Prostate gland (tissue), 2 donors: ENCODE data around the gene SGO2. TPM values are rescaled to one million over a fixed set of nuclear protein-coding genes. Genes with fewer than 3 reads are reported as not detected.

ENCODE experiments used
- DNase-seq: peaks from one replicate; pipeline ENCODE4 v3.0.0-alpha.2; 2019; ENCODE audit warnings: low spot score
- H3K27ac ChIP-seq, 2 donors: fragments of 200-600 bp; sonication (generic); 2 replicates each; pipeline ENCODE4 v1.5.1; 2017 to 2019
- H3K27me3 ChIP-seq: fragments of 200-600 bp; sonication (generic); replicated peaks from 2 replicates; pipeline ENCODE4 v1.5.1; 2019; ENCODE audit not compliant: insufficient read depth
- H3K36me3 ChIP-seq, 2 donors: fragments of 200-600 bp; sonication (generic); 1 replicate in 1 of 2; 2 replicates in 1 of 2; pipeline versions ENCODE4 v1.5.1 to v1.8.1; 2017 to 2019
- H3K4me1 ChIP-seq: fragments of 200-600 bp; sonication (generic); replicated peaks from 2 replicates; pipeline ENCODE4 v1.5.1; 2019
- H3K4me3 ChIP-seq, 2 donors: fragments of 200-600 bp; sonication (generic); 2 replicates each; pipeline ENCODE4 v1.5.1; 2017 to 2019
- H3K9me3 ChIP-seq: fragments of 200-600 bp; sonication (generic); 2 replicates; pipeline ENCODE4 v1.5.1; 2017
- CTCF ChIP-seq, 4 experiments: fragments of 200-600 bp in 2 of 4; fragments of 450-650 bp in 2 of 4; sonication (generic) in 2 of 4; IDR thresholded peaks; 1 replicate in 3 of 4; 2 replicates in 1 of 4; pipeline ENCODE4 v1.5.1; 2016 to 2019; ENCODE audit warnings: antibody characterized with exemption in 4 of 4, mild to moderate bottlenecking in 2 of 4, moderate library complexity in 2 of 4
- POLR2A ChIP-seq: fragments of 450-650 bp; IDR thresholded peaks from one replicate; pipeline ENCODE4 v1.6.1; 2016; ENCODE audit warnings: antibody characterized with exemption, mild to moderate bottlenecking
- POLR2AphosphoS5 ChIP-seq: sonication (generic); formaldehyde crosslinking; IDR thresholded peaks from one replicate; pipeline ENCODE4 v1.6.1; 2017; ENCODE audit warnings: antibody characterized with exemption
- WGBS: methylation state at CpG from one replicate; pipeline ENCODE4 v1.1.5; 2018; 5-methylcytosine and 5-hydroxymethylcytosine counted together
- intact Hi-C: fragments of 100-400 bp; cut with DNase I; formaldehyde crosslinking; loops from one replicate; pipeline ENCODE4 v1.14.2; 2022
- total RNA-seq, 2 donors: library from RNA; depleted of rRNA; stranded (reverse); fragments of >200 nt; gene quantifications; one replicate each; pipeline ENCODE4 v1.1.0, GENCODE V29; 2016

SGO2 gene
- total RNA-seq, 2 donors from 2014 or later = 5.1 to 8.0 TPM

GRCh38 chr2:200588076-200588678 lies 62.2 kb downstream of the SGO2 start:
- no peak overlapping the region for H3K4me3 ChIP-seq
- no peaks in the 10 kb centered on the region for H3K27me3 ChIP-seq
- intact Hi-C loops = no loop called here
- 83% methylated on average over 4 of the region's 4 CpGs for WGBS
- no peaks in the 10 kb centered on the region for H3K4me1 ChIP-seq
- DNase-seq = no peak
- no peaks in the 10 kb centered on the region for H3K9me3 ChIP-seq
- TF ChIP-seq CTCF (IDR thresholded peaks at IDR 0.05) (no peak), POLR2AphosphoS5 (no peak), POLR2A (no peak)
- no peak overlapping the region for H3K27ac ChIP-seq
- no peaks in the 10 kb centered on the region for H3K36me3 ChIP-seq

- no peak for TF ChIP-seq POLR2AphosphoS5
- TF ChIP-seq CTCF (IDR thresholded peaks at IDR 0.05) = no peak
- TF ChIP-seq POLR2A = no peak
- Histone ChIP-seq H3K4me3 (no peak overlapping the region), H3K36me3 (no peaks in the 10 kb centered on the region), H3K4me1 (no peaks in the 10 kb centered on the region), H3K27me3 (no peaks in the 10 kb centered on the region), H3K27ac (peak overlapping the region; percentile 15 to 26), H3K9me3 (no peaks in the 10 kb centered on the region)
- intact Hi-C loops = no loop called here
- DNase-seq = no peak
These were observed 64.1 kb downstream of the SGO2 start for GRCh38 chr2:200590090-200590489.

- Histone ChIP-seq H3K27me3 (no peaks in the 10 kb centered on the region), H3K9me3 (no peaks in the 10 kb centered on the region), H3K36me3 (no peaks in the 10 kb centered on the region), H3K4me1 (no peaks in the 10 kb centered on the region), H3K27ac (no peak overlapping the region), H3K4me3 (no peak overlapping the region)
- WGBS = 80% methylated on average over 5 of the region's 5 CpGs
- intact Hi-C loops = no loop called here
- no peak for TF ChIP-seq POLR2AphosphoS5
- no peak for TF ChIP-seq POLR2A
- TF ChIP-seq CTCF (IDR thresholded peaks at IDR 0.05) = no peak
- no peak for DNase-seq
These were observed 65.3 kb downstream of the SGO2 start for GRCh38 chr2:200591308-200591707.

- WGBS = 61% methylated on average over 1 of the region's 1 CpG
- Histone ChIP-seq H3K27me3 (no peaks in the 10 kb centered on the region), H3K4me1 (no peaks in the 10 kb centered on the region), H3K27ac (no peak overlapping the region), H3K36me3 (no peaks in the 10 kb centered on the region), H3K9me3 (no peaks in the 10 kb centered on the region), H3K4me3 (no peak overlapping the region)
- TF ChIP-seq CTCF (IDR thresholded peaks at IDR 0.05) (no peak), POLR2AphosphoS5 (no peak), POLR2A (no peak)
- intact Hi-C loops = no loop called here
- no peak for DNase-seq
These were observed 66.5 kb downstream of the SGO2 start for GRCh38 chr2:200592406-200593075.

GRCh38 chr2:200593905-200594304 lies 67.9 kb downstream of the SGO2 start:
- intact Hi-C loops = no loop called here
- Histone ChIP-seq H3K36me3 (no peaks in the 10 kb centered on the region), H3K27ac (no peak overlapping the region), H3K4me3 (no peak overlapping the region), H3K4me1 (no peaks in the 10 kb centered on the region), H3K9me3 (no peaks in the 10 kb centered on the region), H3K27me3 (no peaks in the 10 kb centered on the region)
- WGBS = 59% methylated on average over 1 of the region's 1 CpG
- TF ChIP-seq POLR2A (no peak), POLR2AphosphoS5 (no peak), CTCF (IDR thresholded peaks at IDR 0.05) (no peak)
- no peak for DNase-seq
